Sigmoid colon (tissue), 3 donors: ENCODE results near the gene EMID1.

Experiments
- CTCF ChIP-seq, 4 experiments: fragments of 450-650 bp in 3 of 4; fragments of 200-600 bp in 1 of 4; IDR thresholded peaks; one replicate each; pipeline ENCODE4 v1.5.1; 2016 to 2019; ENCODE audit warnings: antibody characterized with exemption in 4 of 4, mild to moderate bottlenecking in 3 of 4, moderate library complexity in 2 of 4
- POLR2A ChIP-seq, 2 donors: fragments of 450-650 bp; IDR thresholded peaks; one replicate each; pipeline ENCODE4 v1.6.1; 2016; ENCODE audit warnings: antibody characterized with exemption in 2 of 2, mild to moderate bottlenecking in 2 of 2, moderate library complexity in 2 of 2

GRCh38 chr22:29207243-29207550, 1.5 kb downstream of the EMID1 start:
- TF ChIP-seq POLR2A (IDR thresholded peaks at IDR 0.05): no peak
- TF ChIP-seq CTCF (IDR thresholded peaks at IDR 0.05): no peak
